Sigmoid colon (tissue), 7 donors: ENCODE data around the gene C14orf180. TPM values are rescaled to one million over a fixed set of nuclear protein-coding genes. Genes with fewer than 3 reads are reported as not detected.

Experiments
- DNase-seq: peaks from one replicate; pipeline ENCODE4 v3.0.0-alpha.2; 2019
- H3K27ac ChIP-seq, 4 donors: fragments of 200-600 bp; sonication (generic); one replicate each; pipeline ENCODE4 v1.5.1; 2016 to 2019; ENCODE audit warnings: mild to moderate bottlenecking in 1 of 4
- H3K27me3 ChIP-seq, 3 donors: fragments of 200-600 bp; sonication (generic); one replicate each; pipeline ENCODE4 v1.5.1; 2019; ENCODE audit warnings: mild to moderate bottlenecking in 1 of 3
- H3K36me3 ChIP-seq, 4 donors: fragments of 200-600 bp; sonication (generic); one replicate each; pipeline ENCODE4 v1.5.1; 2016 to 2019
- H3K4me1 ChIP-seq, 4 donors: fragments of 200-600 bp; sonication (generic); one replicate each; pipeline ENCODE4 v1.5.1; 2017 to 2019
- H3K4me3 ChIP-seq, 4 donors: fragments of 200-600 bp; sonication (generic); one replicate each; pipeline ENCODE4 v1.5.1; 2017 to 2019; ENCODE audit warnings: mild to moderate bottlenecking in 2 of 4, moderate library complexity in 1 of 4
- H3K9me3 ChIP-seq, 4 donors: fragments of 200-600 bp in 3 of 4; sonication (generic) in 3 of 4; one replicate each; pipeline versions ENCODE4 v1.5.1 to v1.6.1; 2013 to 2019
- EP300 ChIP-seq, 4 donors: sonication (generic); formaldehyde crosslinking; IDR thresholded peaks; one replicate each; pipeline ENCODE4 v1.6.1; 2017; ENCODE audit warnings: antibody characterized with exemption in 4 of 4
- POLR2A ChIP-seq, 2 donors: fragments of 450-650 bp; IDR thresholded peaks; one replicate each; pipeline ENCODE4 v1.6.1; 2016; ENCODE audit warnings: antibody characterized with exemption in 2 of 2, mild to moderate bottlenecking in 2 of 2, moderate library complexity in 2 of 2
- POLR2AphosphoS5 ChIP-seq, 4 donors: sonication (generic); formaldehyde crosslinking; IDR thresholded peaks; one replicate each; pipeline ENCODE4 v1.6.1; 2017; ENCODE audit warnings: antibody characterized with exemption in 4 of 4
- WGBS, 2 donors: extraction: QIAGEN DNeasy Blood & Tissue Kit; methylation state at CpG; one replicate each; pipeline ENCODE4 v1.1.7; 2013; 5-methylcytosine and 5-hydroxymethylcytosine counted together
- intact Hi-C: fragments of 100-400 bp; cut with DNase I; formaldehyde crosslinking; loops from one replicate; pipeline ENCODE4 v1.15.1; 2023
- polyA plus RNA-seq, 3 donors: library from polyadenylated mRNA; stranded (reverse); fragments of 200-250 nt; gene quantifications; one replicate each; pipeline ENCODE4 v1.2.3, GENCODE V29; 2013
- total RNA-seq, 4 donors: library from RNA; depleted of rRNA; stranded (reverse); fragments of >200 nt; gene quantifications; one replicate each; pipeline ENCODE4 v1.1.0, GENCODE V29; 2016
- TF ChIP-seq, protein P1 (sequence below), 4 experiments: fragments of 450-650 bp in 3 of 4; fragments of 200-600 bp in 1 of 4; IDR thresholded peaks; one replicate each; pipeline ENCODE4 v1.5.1; 2016 to 2019; ENCODE audit warnings: antibody characterized with exemption in 4 of 4, mild to moderate bottlenecking in 3 of 4, moderate library complexity in 2 of 4
- donor health status: healthy with polysubstance abuse.
- donor health status: Bipolar disorder and iron deficiency.
- donor health status: healthy.

C14orf180 gene
- total and polyA plus RNA-seq, 7 donors, result 0.16 to 5.0 (median 0.58) TPM; not detected in 1

DNA sequence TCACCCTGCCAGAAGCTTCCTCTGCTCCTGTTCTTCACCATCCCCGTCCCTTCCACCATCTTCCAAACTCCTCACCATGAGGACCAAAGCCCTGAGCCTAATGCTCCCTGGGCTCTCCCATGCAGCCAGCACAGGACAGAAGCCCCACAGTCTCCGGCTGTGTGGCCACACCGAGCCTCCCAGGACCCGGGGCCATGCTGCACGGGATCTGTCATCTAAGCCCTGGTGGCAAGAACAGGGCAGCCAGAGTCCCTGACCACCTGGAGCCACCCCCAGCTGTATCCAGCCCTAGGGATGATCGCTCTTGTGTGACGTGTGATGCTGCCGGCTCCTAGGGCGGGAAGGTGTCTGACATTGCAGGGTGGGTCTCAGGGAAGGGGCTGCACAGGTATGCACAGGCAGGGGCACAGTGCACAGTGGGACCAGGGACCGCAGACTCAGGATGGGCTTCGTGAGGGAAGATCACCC, 16.9 kb downstream of the C14orf180 start:
- intact Hi-C loops, result no loop called here
- 75 to 86% methylated on average over 11 of the region's 11 CpGs for WGBS, 2 donors
- DNase-seq, result no peak
- Histone ChIP-seq H3K27me3 (peaks cover 0 to 37% (median 8%) of the 10 kb centered on the region in 3 donors), H3K9me3 (no peaks in the 10 kb centered on the region), H3K4me3 (no peak overlapping the region), H3K4me1 (no peaks in the 10 kb centered on the region), H3K27ac (no peak overlapping the region), H3K36me3 (no peaks in the 10 kb centered on the region)
- TF ChIP-seq, protein P1, sequence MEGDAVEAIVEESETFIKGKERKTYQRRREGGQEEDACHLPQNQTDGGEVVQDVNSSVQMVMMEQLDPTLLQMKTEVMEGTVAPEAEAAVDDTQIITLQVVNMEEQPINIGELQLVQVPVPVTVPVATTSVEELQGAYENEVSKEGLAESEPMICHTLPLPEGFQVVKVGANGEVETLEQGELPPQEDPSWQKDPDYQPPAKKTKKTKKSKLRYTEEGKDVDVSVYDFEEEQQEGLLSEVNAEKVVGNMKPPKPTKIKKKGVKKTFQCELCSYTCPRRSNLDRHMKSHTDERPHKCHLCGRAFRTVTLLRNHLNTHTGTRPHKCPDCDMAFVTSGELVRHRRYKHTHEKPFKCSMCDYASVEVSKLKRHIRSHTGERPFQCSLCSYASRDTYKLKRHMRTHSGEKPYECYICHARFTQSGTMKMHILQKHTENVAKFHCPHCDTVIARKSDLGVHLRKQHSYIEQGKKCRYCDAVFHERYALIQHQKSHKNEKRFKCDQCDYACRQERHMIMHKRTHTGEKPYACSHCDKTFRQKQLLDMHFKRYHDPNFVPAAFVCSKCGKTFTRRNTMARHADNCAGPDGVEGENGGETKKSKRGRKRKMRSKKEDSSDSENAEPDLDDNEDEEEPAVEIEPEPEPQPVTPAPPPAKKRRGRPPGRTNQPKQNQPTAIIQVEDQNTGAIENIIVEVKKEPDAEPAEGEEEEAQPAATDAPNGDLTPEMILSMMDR (IDR thresholded peaks at IDR 0.05), result no peak
- TF ChIP-seq EP300 (IDR thresholded peaks at IDR 0.05) (no peak), POLR2A (IDR thresholded peaks at IDR 0.05) (no peak), POLR2AphosphoS5 (IDR thresholded peaks at IDR 0.05) (no peak)

- H3K27me3 ChIP-seq, result peaks cover 0 to 42% (median 13%) of the 10 kb centered on the region in 3 donors
- H3K9me3 ChIP-seq, result no peaks in the 10 kb centered on the region
- no peaks in the 10 kb centered on the region for H3K4me1 ChIP-seq
- intact Hi-C loops, result no loop called here
- TF ChIP-seq POLR2AphosphoS5 (IDR thresholded peaks at IDR 0.05) (no peak), EP300 (IDR thresholded peaks at IDR 0.05) (no peak), POLR2A (IDR thresholded peaks at IDR 0.05) (no peak)
- TF ChIP-seq, protein P1 (IDR thresholded peaks at IDR 0.05), result no peak
- 82 to 85% methylated on average over 21 of the region's 21 CpGs for whole genome bisulfite sequencing, 2 donors
- no peaks in the 10 kb centered on the region for H3K36me3 ChIP-seq
- DNase-seq, result no peak
- no peak overlapping the region for H3K27ac ChIP-seq
- no peak overlapping the region for H3K4me3 ChIP-seq
Measured at GRCh38 chr14:104596927-104597351, 17.4 kb downstream of the C14orf180 start.

DNA sequence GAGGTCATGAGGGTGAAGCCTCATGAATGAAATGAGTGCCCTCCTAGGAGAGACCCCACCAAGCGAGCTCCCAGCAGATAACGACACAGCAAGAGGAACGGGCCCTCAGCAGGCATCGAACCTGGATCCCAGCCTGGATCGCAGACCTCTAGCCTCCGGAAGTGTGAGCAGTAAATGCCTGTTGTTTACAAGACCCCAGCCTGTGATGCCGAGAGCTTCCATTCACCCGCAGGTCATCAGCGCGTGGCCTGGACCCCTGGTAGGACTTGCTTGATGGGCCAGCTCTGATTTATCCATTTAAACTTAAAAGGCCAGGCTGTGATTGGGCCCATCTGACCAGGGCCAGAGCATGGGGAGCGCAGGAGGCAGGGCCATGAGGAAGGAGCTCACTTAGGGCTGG, 18.0 kb downstream of the C14orf180 start:
- Histone ChIP-seq H3K4me1 (no peaks in the 10 kb centered on the region), H3K4me3 (no peak overlapping the region), H3K36me3 (no peaks in the 10 kb centered on the region), H3K27ac (no peak overlapping the region), H3K9me3 (no peaks in the 10 kb centered on the region), H3K27me3 (peaks cover 0 to 48% (median 19%) of the 10 kb centered on the region in 3 donors)
- DNase-seq, result no peak
- WGBS, 2 donors, result 74 to 85% methylated on average over 11 of the region's 11 CpGs
- intact Hi-C loops, result no loop called here
- TF ChIP-seq POLR2AphosphoS5 (IDR thresholded peaks at IDR 0.05) (no peak), POLR2A (IDR thresholded peaks at IDR 0.05) (no peak), EP300 (IDR thresholded peaks at IDR 0.05) (no peak)
- TF ChIP-seq, protein P1 (IDR thresholded peaks at IDR 0.05), result no peak

DNA sequence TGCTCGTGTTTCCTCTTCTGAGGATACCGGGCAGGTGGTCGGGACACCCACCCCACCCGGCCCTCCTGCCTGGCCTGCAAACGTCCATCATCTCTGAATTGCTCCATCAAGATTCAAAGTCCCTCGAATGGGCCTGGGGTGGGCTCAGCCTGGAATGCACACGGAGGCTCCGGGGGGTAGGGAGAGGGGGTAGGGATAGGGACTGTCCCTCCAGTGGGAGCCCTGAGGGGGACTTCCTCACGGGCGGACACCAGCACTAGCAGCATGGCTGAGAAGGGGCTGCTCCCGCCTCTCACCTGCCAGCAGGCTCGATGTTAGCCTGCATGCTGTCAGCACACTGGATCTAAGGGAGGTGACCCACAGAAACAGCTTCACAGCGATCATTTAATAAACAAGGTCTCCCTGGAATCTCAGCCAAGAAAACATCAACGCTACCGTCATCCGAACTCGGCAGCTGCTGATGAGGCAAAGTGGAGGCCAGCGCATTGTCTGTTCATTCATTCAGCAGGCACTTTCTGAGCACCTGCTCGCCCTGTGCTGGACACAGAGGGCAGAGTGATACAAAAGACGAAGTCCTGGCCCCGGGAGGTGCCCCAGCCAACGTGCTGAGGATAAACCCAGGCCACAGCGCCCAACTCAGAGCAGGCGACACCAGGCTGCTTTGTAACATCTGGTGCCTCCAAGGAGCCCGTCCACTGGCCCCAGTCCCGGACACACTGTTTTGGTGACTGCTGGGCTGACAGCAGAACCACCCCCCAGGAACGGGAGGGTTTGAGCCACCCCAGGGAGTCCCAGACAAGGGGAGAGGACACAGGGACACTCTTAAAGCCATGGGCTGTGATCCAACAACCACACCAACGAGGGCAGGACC, 18.7 kb downstream of the C14orf180 start:
- Histone ChIP-seq H3K4me1 (no peaks in the 10 kb centered on the region), H3K27me3 (peaks cover 0 to 55% (median 26%) of the 10 kb centered on the region in 3 donors), H3K4me3 (no peak overlapping the region), H3K9me3 (no peaks in the 10 kb centered on the region), H3K27ac (no peak overlapping the region), H3K36me3 (no peaks in the 10 kb centered on the region)
- WGBS, 2 donors, result 58 to 70% methylated on average over 28 of the region's 28 CpGs
- TF ChIP-seq POLR2AphosphoS5 (IDR thresholded peaks at IDR 0.05) (no peak), POLR2A (IDR thresholded peaks at IDR 0.05) (no peak), EP300 (IDR thresholded peaks at IDR 0.05) (no peak)
- TF ChIP-seq, protein P1 (IDR thresholded peaks at IDR 0.05), result no peak
- intact Hi-C loops, result no loop called here
- no peak for DNase-seq
